ENCODE results near the gene TMEM139. TPM values are rescaled to one million over a fixed set of nuclear protein-coding genes. Genes with fewer than 3 reads are reported as not detected.
"Not testable (repeated sequence)": the region's sequence is repeated elsewhere in the genome, so short reads cannot be mapped to it uniquely, and the experiment has no call there.

The TMEM139 gene
- polyA plus RNA-seq, 3 donors, result 0.55 TPM; not detected in 2

- H2AFZ ChIP-seq (ENCODE audit: insufficient read depth, low read depth, low read length, poor library complexity, severe bottlenecking), result peak overlapping the region; percentile 87
- Mint-ChIP-seq H3K36me3 (peaks cover 26 to 36% of the 10 kb centered on the region in 2 donors), H3K9me3 (peaks cover 0 to 2% (median 0%) of the 10 kb centered on the region in 7 donors), H3K4me1 (peaks cover 49% of the 10 kb centered on the region), H3K27ac (peak overlapping the region; percentile 80 to 88 (median 85)), H3K27me3 (ENCODE audit: low read depth in 3 of 3) (peaks cover 0 to 3% (median 2%) of the 10 kb centered on the region in 3 donors), H3K4me3 (peak overlapping the region; percentile 89 to 90)
- H3K9ac ChIP-seq (ENCODE audit: insufficient read depth, low read length, poor library complexity, severe bottlenecking), result peak overlapping the region; percentile 80
- H3K9me3 ChIP-seq (replicated peaks in 1 of 2; ENCODE audit: control insufficient read depth in 1 of 2, insufficient read depth in 1 of 2, low read length in 2 of 2), result no peaks in the 10 kb centered on the region
- intact Hi-C loops (cut with micrococcal nuclease), result loop anchor here (2.0 to 10.0 kb wide), 3 partner anchors 47 to 85 kb away; no protein-coding TSS in a partner anchor
- TF ChIP-seq CTCF (IDR thresholded peaks at IDR 0.05), result no peak
- WGBS (ENCODE audit: insufficient coverage), result 0% methylated on average over 4 of the region's 6 CpGs
- H3K27me3 ChIP-seq (ENCODE audit: control insufficient read depth in 2 of 2, insufficient read depth in 2 of 2, low read length in 2 of 2), result no peaks in the 10 kb centered on the region
- H4K20me1 ChIP-seq (ENCODE audit: insufficient read depth, low read length), result peaks cover 14% of the 10 kb centered on the region
- H3K4me1 ChIP-seq (ENCODE audit: control insufficient read depth in 1 of 2, insufficient read depth in 2 of 2, low read length in 2 of 2), result peaks cover 31 to 40% of the 10 kb centered on the region in 2 donors
- H3K4me3 ChIP-seq (replicated peaks in 1 of 3; ENCODE audit: low read depth in 2 of 3, low read length in 3 of 3), result peak overlapping the region; percentile 82 to 88 (median 86)
- peak in 2 of 3 donors; percentile 28 to 41 for DNase-seq
- H3K27ac ChIP-seq (ENCODE audit: low read depth in 1 of 2, low read length in 2 of 2), result peak overlapping the region in 1 of 2 donors; percentile 74
- H3K4me2 ChIP-seq (replicated peaks; ENCODE audit: extremely low read depth, low read length, poor library complexity, severe bottlenecking), result peak overlapping the region; percentile 87
- H3K36me3 ChIP-seq (replicated peaks in 1 of 2; ENCODE audit: control insufficient read depth in 1 of 2, insufficient read depth in 2 of 2, low read length in 2 of 2), result peaks cover 24 to 37% of the 10 kb centered on the region in 2 donors
- H3K79me2 ChIP-seq (ENCODE audit: insufficient read depth, low read length), result peaks cover 63% of the 10 kb centered on the region
Measured at GRCh38 chr7:143289421-143289820, 4.7 kb downstream of the TMEM139 start.

DNA sequence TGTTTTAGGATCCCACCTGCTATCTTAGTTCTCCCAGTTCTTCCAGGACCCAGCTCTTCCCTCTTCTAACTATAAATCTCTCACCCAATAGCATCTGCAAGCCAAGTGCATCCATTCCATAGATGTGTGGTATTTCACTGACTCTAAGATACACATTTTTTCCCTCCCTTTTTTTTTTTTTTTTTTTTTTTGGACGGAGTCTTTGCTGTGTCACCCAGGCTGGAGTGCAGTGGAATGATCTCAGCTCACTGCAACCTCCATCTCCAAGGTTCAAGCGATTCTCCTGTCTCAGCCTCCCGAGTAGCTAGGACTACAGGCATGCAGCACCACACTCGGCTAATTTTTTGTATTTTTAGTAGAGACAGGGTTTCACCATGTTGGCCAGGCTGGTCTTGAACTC is 5.1 kb downstream of the TMEM139 start:
- Histone ChIP-seq H3K79me2 (ENCODE audit: insufficient read depth, low read length) (peaks cover 68% of the 10 kb centered on the region), H4K20me1 (ENCODE audit: insufficient read depth, low read length) (peaks cover 14% of the 10 kb centered on the region), H3K4me2 (replicated peaks; ENCODE audit: extremely low read depth, low read length, poor library complexity, severe bottlenecking) (peak overlapping the region; percentile 87), H3K4me3 (replicated peaks in 1 of 3; ENCODE audit: low read depth in 2 of 3, low read length in 3 of 3) (peak overlapping the region in 1 of 3 experiments; percentile 88), H3K36me3 (replicated peaks in 1 of 2; ENCODE audit: control insufficient read depth in 1 of 2, insufficient read depth in 2 of 2, low read length in 2 of 2) (peaks cover 29 to 42% of the 10 kb centered on the region in 2 donors), H3K4me1 (ENCODE audit: control insufficient read depth in 1 of 2, insufficient read depth in 2 of 2, low read length in 2 of 2) (peaks cover 31 to 40% of the 10 kb centered on the region in 2 donors), H3K27ac (ENCODE audit: low read depth in 1 of 2, low read length in 2 of 2) (peak overlapping the region in 1 of 2 donors; percentile 74)
- WGBS (ENCODE audit: insufficient coverage), result no CpG with 5 or more reads among the region's 4 CpGs
- Mint-ChIP-seq H3K36me3 (peaks cover 31 to 41% of the 10 kb centered on the region in 2 donors), H3K4me3 (peak overlapping the region in 1 of 2 donors; percentile 90), H3K27ac (peak overlapping the region in 5 of 7 donors; percentile 15 to 88 (median 65)), H3K4me1 (peaks cover 49% of the 10 kb centered on the region)
- not testable (repeated sequence) for H3K9ac ChIP-seq (ENCODE audit: insufficient read depth, low read length, poor library complexity, severe bottlenecking); H3K9me3 Mint-ChIP-seq; DNase-seq; H2AFZ ChIP-seq (ENCODE audit: insufficient read depth, low read depth, low read length, poor library complexity, severe bottlenecking); H3K27me3 Mint-ChIP-seq (ENCODE audit: low read depth in 3 of 3); H3K27me3 ChIP-seq (ENCODE audit: control insufficient read depth in 2 of 2, insufficient read depth in 2 of 2, low read length in 2 of 2); H3K9me3 ChIP-seq (replicated peaks in 1 of 2; ENCODE audit: control insufficient read depth in 1 of 2, insufficient read depth in 1 of 2, low read length in 2 of 2)
- intact Hi-C loops (cut with micrococcal nuclease), result loop anchor here (2.0 to 10.0 kb wide), 3 partner anchors 48 to 85 kb away; no protein-coding TSS in a partner anchor
